Right kidney (tissue), 1 donor: Measurements from ENCODE around the gene NRXN3.

Experiments
- DNase-seq: peaks from one replicate; pipeline ENCODE4 v3.0.0-alpha.2; 2016

NRXN3 gene

DNA sequence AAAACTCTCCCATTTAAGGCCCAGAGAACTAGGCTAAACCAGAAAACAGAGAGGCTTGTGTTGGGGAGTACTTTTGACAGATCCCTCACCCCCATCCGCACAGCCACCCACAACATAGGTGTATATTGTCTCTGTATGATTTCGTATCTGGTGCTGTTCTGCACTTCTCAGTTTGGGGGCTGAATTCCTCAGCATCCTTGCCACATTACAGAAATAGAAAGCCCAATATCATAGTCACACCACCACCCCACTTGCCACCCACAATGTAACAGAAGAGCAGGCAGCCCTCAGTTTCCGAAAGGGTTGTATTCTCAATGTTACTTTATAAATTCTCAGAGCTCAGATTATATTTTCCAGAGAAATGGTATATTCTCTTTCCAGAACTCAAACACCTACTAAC is 1090.2 kb downstream of the NRXN3 start:
- DNase-seq = no peak

DNA sequence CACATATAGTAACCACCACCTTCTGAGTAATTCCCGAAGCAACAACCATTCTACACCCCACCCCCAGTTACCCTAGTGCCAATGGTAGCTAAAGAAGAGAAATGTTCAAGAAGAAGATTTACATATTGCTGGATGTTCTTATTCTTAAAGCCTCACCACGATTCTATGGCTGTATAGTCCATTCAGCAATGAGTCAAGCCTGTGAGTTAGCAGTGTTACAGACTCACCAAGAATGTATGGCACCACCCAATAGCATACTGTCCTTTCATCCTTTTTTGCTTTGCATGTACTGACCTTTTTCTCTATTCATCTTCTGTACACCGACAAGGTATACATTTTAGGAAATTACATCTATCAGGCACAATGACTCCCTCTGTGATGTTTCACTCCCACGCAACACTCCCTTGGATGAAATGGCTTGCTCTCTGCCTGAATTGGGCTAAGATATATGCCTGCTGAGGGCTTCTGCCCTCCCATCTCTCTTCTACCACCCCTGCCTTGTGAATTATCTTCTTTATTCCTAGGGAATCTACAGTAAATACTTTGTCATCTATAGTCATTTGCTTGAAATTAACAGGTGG is 1095.3 kb downstream of the NRXN3 start:
- DNase-seq = peak; percentile 9

DNA sequence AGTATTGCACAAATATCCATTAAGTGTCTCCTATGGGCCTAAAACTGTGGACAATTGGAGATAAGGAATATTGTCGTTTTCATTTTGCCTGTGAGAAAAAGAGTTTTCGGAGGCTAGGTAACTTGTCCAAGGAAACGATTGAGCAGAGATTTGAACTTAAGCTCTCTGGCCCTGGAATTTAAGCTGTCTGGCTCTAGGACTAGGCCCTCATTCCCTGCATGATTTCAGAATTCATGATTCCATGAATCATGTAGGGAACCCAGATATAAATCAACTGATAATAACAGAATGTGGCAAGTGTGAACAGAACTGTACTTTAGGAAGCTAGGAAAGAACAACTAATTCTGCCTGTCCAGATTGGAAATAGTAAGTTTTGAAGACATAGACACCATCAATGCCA is 1100.2 kb downstream of the NRXN3 start:
- DNase-seq = no peak

DNA sequence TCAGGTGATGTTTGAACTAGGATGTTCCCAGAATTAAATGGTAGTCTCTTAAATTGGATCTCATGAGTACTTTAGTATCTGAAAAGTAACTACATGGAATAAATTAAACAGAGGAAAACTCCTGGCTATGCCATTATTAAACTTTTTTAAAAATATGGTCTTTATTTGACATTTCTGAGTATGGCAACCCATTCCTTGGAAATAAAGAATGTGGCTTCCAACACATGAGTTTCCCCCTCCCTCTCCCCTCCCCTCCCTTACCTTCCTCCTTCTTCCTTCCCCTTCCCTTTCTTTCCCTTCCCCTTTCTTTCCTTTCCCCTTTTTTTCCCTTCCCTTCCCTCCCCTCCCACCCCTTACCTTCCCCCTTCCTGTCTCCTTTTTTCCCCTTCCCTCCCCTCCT is 1100.9 kb downstream of the NRXN3 start:
- DNase-seq = no peak

DNA sequence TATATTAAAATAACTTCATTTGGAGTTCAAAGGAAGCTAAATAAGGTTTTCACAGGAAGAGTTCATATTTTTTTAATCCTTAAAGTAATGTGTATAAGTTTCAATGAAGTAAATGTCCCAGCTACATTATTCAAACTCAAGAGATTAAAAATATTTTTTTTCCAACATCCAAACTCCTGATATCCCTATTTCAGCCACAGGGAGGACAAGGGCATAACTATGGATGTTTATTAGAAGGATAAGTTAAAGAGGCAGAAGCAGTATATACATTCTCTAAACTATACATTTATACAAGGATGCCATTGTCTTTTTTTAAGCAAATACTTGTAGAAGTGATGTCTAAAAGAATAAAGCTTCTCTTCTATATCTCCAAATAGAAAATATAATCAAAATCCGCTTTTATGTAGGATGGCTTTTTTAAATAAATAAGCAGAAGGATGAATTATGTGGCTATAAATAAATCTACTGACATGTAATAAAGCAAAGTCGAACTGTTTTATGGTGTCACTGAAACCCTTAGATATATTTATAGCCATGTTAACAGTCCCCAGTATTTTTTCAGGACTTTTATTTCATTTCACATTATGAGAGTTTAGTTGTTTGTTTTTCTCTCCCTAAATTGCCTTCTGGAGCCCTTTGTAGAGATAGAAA is 1104.6 kb downstream of the NRXN3 start:
- no peak for DNase-seq

DNA sequence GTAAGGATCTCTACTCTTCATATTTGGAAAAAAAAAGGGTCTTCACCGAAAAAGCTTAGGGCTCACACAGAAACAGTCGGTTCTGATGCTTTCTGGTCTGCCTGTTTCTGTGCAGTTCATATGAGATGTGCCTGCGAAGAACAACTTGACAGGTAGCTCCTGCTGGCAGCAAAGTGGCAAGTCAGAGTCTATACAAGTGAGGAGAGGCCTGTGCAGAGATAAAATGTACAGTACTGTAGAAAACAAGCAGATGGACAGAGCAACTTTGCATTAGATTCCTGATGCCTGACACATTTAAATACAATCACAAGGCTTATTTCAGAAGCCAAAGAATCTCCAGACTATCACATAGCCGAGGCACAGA is 1105.1 kb downstream of the NRXN3 start:
- no peak for DNase-seq

DNA sequence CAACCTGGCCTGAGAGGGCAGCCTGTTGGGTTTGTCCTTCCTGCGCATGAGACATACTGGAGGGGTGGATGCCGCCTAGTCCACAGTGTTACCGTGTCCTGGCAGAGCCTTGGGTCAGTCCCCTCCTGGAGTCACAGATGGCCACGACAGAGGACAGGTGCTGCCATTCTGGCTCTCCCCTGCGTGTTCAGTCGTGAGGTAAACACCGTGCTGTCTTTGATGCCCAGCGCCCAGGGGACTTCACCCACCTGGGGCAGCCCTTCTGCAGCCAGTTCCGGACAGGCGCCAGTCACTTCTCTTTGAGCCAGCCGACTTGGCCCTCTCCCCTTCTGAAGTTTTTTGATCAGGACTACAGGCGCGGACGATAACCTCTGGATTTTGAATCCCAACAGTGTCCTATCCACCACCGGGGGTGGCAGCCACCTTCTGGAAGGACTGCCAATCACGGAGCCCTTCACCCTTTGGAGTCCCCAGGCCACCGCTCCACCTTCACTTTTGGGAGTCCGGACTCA is 1108.2 kb downstream of the NRXN3 start:
- no peak for DNase-seq

DNA sequence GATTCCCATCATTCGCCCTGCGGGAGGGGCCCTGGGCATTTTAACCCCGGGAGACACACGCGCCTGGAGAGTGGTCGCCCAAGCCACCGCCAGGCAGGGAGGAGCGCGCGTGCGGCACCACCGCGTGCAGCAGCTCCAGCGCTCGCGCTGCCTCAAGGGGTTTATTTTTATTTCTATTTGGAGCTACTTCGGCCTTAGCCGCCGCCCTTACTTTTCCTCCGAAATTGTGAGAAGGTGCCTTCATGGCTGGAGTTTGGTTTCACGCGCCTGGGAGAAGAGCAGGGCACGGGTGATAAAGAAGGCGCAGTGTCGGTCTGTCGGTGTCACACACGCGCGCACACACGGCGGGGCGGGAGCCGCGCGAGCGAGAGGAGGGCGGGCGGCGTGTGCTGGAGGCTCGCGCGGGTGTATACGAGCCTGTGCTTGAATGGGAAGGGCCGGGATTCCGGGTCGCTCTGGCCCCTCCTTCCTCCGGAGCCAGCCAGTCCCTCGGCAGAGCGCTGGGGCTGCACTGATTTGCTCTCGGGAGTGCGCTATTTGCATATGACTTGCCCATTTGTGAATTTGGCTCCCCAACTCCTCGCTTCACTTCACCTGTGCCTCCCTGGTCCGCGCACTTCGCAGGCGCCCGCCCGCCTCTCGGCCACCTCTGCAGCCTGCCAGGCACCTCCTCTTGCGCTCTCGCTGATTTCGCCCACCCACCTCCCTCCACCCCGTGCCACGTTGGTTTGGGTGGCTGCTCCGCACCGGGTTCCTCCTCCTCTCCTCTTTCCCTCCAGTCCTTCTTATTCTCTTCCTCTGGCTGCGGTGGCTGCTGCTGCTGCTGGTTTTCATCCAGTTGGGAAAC is 1108.8 kb downstream of the NRXN3 start:
- peak; percentile 81 for DNase-seq

DNA sequence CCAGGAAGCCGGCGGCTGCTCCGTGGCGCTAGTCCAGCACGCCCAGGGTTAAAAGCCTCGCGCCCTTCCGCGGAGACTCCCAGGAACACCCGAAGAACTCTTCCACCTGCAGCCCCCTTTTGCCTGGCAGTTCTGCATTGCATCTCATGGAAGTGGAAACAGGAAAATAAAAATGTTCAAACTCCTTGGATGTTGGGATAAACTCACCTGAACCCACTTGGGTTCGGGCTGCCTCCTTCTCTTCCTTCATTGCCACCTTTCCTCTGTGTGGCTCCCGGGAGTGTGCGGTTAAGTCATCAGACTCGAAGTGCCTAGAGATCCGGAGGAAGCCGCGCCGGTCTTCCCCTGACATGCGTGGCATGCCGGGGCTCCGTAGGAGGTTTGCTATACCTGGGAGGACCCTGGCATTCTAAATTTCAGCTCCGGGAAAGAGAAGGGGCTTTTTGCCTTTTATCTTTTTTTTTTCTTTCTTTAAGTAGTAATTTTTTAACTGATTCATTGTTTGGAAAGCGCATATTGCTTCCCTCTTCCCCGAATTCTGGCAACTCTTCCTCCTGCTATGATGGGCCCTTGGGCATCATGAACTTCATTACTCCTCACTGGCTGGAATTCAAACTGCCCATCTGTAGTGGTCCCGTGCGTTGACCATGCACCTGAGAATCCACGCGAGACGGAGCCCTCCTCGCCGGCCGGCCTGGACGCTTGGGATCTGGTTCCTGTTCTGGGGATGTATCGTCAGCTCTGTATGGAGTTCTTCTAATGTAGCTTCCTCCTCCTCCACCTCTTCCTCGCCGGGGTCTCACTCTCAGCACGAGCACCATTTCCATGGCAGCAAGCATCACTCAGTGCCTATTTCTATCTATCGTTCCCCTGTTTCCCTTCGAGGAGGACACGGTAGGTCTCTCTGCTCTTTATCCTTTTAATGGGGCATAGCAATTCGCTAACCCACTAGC is 1109.7 kb downstream of the NRXN3 start:
- peak; percentile 28 for DNase-seq

DNA sequence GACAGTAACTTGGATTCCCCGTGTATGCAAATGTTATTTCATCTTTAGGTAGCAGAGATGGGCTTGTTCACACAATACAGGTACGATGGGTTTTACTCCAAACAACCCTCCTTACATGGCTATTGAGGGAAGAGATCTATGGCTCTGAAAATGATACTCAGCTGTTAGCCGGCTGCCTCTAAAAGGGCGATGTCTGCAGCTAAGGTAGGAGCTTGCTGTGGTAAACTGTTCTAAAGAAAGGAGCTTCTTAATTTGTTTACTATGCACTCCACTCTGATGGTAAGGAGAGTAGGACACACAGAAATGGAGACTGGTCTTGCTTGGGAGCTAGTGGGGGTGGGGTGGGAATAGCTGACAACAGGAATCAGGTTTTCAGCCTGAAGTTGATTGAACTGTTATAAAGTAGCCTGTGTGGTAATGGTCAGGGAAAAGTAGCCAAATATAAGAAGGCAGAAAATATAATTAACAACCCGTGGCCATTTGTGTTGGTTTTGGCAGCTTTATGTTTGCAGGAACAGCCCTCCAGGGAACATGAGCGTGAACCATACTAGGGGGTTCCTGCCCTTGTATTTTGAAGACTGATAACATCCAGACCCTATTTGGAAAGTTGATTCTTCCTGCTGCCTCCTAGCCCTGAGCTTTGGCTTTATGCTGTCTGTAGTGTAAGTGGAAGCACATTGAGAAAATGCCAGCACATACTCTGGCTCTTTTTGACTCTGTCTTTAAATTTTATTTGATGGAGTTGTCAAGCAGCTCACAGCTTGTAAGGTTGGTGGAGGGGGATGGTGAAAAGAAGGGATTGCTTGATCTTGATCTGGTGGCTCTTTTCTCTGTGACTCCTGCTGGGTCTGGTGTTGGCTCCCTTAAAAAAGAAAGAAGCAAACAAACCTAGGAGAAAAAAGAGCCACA is 1111.3 kb downstream of the NRXN3 start:
- peak; percentile 39 for DNase-seq

DNA sequence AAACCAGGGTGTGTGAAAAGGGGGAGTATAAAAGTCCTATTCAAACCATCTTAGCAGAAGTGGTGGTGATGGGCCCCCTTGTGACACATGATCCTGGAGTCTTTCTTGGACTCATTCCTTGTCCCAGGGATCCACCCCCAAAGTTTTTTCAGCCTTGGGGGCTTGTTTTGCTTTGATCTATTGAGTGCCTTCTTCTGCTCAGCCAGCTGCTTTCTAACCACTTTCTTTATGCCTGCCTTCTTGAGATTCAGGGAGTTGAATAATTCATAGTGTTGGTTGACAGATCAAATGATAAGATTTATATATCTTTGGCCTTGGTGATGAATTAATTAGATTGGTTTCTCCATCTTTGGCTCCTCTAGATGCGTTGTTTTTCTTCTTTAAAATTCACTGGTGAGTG is 1114.4 kb downstream of the NRXN3 start:
- no peak for DNase-seq

DNA sequence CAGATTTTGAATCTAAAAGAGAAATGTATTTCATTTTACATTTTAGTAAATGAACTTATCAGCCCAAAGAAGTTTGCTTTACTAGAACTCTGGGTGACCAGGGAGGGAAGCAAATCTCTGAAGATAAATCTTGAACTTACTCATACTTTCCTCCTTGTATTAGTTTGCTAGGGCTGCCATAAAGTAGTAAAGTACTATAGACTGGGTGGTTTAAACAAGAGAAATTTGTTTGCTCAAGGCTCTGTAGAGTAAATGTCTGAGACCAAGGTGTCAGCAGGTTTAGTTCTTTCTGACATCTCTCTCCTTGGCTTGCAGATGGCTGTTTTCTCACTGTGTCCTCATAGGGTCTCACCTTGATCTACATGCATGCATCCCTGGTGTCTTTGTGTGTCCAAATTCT is 1115.1 kb downstream of the NRXN3 start:
- no peak for DNase-seq

DNA sequence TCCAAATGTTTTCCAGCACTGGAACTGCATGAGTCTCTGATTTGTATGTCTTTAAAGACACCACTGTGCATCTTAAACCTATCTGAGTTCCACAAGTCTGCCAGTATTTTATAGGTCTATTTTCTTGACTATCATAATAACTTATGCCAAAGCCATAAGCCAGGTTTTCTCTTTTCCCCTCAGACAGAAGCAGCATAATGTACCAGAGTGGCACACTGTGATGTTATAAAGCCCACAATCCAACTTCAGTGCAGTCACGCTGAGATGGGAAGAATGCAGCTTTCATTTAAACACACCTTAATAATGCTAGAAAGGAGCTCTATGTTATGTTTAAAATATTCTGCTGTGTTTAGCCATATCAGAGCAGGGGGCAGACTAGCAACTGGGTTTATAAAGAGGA is 1117.8 kb downstream of the NRXN3 start:
- DNase-seq = no peak

DNA sequence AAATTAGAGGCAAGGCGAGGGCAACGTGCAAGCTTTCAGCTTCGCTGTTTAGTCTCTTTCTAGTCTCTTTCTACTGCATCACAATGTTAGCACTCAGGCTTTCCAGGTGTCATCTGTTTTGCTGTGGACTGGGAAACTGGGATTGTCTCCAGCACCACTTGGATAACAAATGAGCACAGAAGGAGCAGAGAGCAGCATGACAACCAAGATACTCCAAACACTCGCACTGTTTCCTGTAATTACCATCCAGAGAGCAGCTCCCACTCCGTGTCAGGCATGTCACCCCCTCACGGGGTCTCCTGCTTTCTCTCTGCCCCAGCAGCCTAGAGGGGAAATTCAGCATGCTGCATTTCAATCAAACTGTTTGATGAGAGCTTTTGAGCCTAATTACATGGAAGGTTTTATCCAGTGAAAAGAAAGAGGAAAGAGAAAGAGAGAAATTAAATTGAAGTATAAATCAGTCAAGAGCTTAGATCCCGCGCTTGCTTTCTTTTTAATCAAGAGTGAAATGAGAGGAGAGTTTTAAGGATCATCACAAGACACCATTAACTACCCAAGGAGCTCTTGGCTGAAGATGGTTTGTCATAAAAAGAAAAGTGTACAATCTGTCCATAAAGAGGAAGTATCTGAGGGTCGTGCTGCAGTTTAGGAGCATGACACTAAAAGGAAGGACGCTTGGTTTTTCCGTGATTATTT is 1123.5 kb downstream of the NRXN3 start:
- DNase-seq = no peak

DNA sequence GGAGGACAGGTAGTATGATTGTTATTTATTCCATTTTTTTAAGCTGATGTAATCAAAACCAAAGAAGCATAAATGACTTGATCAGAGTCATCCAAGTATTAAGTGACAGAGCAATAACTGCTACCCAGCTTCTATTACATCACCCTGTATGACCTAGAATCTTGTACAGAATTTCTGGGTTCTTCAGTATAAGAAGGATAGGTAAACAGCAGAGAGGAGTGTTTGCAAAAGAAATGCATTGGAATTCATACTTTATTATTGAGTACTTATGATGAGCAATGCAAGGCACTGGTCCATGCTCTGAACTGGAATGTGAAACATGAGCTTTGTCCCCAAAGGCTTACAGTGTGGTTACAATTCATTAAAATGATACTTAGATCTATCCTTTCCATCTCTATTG is 1124.3 kb downstream of the NRXN3 start:
- no peak for DNase-seq

DNA sequence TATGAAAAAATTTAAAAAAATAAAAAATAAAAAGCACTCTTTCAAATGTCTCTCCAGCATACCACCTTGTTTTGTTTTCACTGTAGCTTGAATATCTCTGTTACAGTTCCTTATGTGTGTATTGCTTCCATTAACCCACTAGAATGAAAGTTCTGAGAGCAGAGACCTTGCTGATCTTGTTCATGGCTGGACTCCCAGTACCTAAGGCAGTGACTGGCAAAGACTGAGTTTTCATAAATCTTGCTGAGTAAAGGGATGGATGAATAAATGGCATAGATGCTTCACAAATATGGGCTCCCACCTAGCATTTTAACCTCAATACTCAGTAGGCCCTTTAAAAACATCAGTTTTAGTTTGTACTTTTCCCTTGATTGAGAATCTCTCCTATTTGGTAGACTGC is 1125.2 kb downstream of the NRXN3 start:
- no peak for DNase-seq

DNA sequence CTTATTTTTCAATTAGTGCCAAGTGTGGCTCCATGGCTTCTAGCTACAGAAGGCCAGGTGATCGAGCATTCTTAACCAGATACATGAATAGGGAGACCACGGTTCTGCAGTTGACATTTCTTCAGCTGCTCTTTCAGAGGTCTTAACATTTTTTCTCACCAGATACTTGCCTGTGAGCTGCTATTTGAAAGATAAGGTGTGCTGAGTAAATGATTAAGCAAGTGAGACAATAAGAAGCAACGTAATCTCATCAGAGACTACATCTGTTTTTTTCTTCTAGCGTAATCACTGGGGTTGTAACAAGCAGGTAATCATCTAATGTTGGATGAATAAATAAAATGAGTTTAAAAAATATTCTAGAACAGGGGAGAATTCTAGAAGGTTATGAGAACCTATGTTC is 1128.2 kb downstream of the NRXN3 start:
- no peak for DNase-seq

DNA sequence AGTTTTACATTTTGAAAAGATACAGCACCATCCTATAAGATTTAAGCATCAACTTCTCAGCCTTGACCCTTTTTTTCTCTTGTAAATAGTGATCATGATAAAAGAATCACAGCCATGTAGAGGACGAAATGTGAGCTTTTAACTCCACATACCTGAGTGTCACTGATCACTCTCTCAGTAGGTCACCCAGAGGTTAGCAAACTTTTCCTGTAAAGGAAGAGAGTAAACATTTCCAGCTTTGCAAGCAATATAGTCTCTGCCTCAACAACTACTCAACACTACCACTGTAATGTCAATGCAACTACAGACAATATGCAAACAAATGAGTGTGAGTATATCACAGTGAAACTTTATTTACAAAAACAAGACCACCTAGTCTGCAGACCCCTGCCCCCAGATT is 1129.0 kb downstream of the NRXN3 start:
- DNase-seq = no peak

DNA sequence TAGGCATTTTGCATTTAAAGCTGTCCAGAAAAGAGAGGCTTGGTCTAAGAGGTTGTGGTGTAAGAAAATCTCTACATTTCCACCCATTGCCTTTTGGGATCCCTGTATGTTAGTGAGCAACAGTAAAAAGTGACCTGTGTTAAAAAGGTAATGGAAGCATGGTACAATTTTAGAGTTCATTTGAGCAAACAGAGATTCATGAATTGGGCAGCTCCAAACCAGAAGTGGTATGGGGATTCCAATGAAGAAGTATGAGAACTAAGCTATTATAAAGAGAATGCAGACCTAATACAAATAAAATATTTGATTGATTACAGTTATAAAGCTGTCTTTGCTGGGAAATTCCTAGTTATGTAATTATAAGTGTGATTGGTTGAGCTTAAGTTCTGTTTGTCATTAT is 1134.1 kb downstream of the NRXN3 start:
- no peak for DNase-seq

DNA sequence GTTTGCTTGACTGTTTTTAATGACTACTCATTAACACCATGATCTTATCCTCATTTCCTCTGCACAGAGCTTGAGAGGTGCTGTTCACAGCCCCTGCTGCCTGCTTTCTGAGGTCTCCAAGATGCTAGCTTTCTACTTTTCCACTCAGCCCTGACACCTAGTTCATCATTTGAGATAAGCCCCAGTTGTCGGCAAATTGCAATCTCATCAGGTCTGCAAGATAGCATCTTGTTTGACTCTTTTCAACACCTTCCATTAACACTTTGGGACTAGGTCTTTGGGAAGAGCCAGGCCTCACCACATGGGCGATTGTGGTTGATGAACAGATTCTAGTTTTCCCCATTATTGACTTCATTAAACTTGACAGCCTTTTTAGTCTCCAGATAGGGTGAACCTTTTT is 1136.4 kb downstream of the NRXN3 start:
- no peak for DNase-seq

DNA sequence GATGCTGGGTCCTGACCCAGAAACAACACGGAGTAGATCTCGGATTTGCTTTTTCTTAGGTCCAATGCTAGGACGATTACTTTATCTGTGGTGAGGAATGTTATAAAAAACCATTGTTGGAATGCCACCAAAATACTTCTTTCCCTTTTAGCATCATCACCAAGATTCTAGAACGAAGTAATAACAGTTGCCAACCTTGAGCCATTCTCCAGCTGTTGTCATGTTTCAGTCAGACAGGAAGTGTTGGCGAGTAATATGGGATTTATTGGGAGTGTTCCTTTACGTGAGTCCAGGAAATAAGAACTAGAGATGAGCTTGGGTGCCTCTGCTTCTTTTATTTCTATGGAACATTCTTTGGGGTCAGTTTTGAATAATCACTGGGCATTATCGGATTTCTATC is 1148.2 kb downstream of the NRXN3 start:
- no peak for DNase-seq
